ENCODE data around the gene CLDN5.

Gene CLDN5

GRCh38 chr22:19520566-19521305, 3.5 kb downstream of the CLDN5 start:
- DNase-seq = no peak

- DNase-seq = no peak
These were observed 4.2 kb downstream of the CLDN5 start for GRCh38 chr22:19520007-19520406.

GRCh38 chr22:19519041-19519926, 4.9 kb downstream of the CLDN5 start:
- DNase-seq = no peak

GRCh38 chr22:19518635-19519034, 5.6 kb downstream of the CLDN5 start:
- DNase-seq = no peak

- no peak for DNase-seq
These were observed 6.1 kb downstream of the CLDN5 start for GRCh38 chr22:19517919-19518611.

- no peak for DNase-seq
These were observed 7.1 kb downstream of the CLDN5 start for GRCh38 chr22:19517171-19517500.

GRCh38 chr22:19516378-19517170, 7.6 kb downstream of the CLDN5 start:
- DNase-seq = no peak

- no peak for DNase-seq
These were observed 8.4 kb downstream of the CLDN5 start for GRCh38 chr22:19515654-19516377.

- DNase-seq = no peak
These were observed 9.2 kb downstream of the CLDN5 start for GRCh38 chr22:19514831-19515565.

GRCh38 chr22:19513823-19514222, 10.4 kb downstream of the CLDN5 start:
- no peak for DNase-seq

GRCh38 chr22:19510919-19511341, 13.3 kb downstream of the CLDN5 start:
- DNase-seq = no peak

- no peak for DNase-seq
These were observed 14.3 kb downstream of the CLDN5 start for GRCh38 chr22:19509923-19510322.

- no peak for DNase-seq
These were observed 15.0 kb downstream of the CLDN5 start for GRCh38 chr22:19509191-19509590.

GRCh38 chr22:19508024-19508776, 16.0 kb downstream of the CLDN5 start:
- DNase-seq = no peak

GRCh38 chr22:19507534-19507861, 16.7 kb downstream of the CLDN5 start:
- DNase-seq = no peak

- DNase-seq = no peak
These were observed 18.0 kb downstream of the CLDN5 start for GRCh38 chr22:19506212-19506611.

GRCh38 chr22:19505735-19506126, 18.5 kb downstream of the CLDN5 start:
- no peak for DNase-seq

- DNase-seq = no peak
These were observed 19.1 kb downstream of the CLDN5 start for GRCh38 chr22:19504900-19505734.

- no peak for DNase-seq
These were observed 20.3 kb downstream of the CLDN5 start for GRCh38 chr22:19503869-19504268.

GRCh38 chr22:19503367-19503766, 20.8 kb downstream of the CLDN5 start:
- no peak for DNase-seq
